ENCODE results near the gene SLC25A18. TPM values are rescaled to one million over a fixed set of nuclear protein-coding genes. Genes with fewer than 3 reads are reported as not detected.

The SLC25A18 gene
- total and polyA plus RNA-seq, 7 donors, result 0.99 to 9.1 (median 4.7) TPM; not detected in 1

DNA sequence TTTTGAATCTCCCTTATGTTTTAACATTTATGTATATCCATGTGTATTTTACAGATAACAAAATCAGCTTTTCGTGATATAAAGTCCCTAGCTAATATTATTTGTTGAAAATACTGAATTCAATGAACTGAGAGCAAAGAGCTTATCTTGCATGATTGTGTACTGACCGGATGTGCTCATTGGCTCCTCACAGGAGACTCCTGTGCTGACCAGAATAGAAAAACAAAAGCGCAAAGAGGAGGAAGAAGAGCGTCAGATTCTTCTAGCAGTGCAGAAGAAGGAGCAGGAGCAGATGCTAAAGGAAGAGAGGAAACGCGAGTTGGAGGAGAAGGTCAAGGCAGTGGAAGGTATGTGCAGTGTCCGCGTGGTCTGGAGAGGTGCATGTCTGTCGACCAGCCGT, 39.4 kb upstream of the SLC25A18 start:
- DNase-seq, result no peak
- intact Hi-C loops (cut with DNase I), result no loop called here
- H3K4me1 ChIP-seq, result no peaks in the 10 kb centered on the region
- no peak overlapping the region for H3K27ac ChIP-seq
- no peaks in the 10 kb centered on the region for H3K36me3 ChIP-seq
- 87 to 92% methylated on average over 10 of the region's 10 CpGs for WGBS, 2 donors
- no peaks in the 10 kb centered on the region for H3K27me3 ChIP-seq
- TF ChIP-seq, protein P1, sequence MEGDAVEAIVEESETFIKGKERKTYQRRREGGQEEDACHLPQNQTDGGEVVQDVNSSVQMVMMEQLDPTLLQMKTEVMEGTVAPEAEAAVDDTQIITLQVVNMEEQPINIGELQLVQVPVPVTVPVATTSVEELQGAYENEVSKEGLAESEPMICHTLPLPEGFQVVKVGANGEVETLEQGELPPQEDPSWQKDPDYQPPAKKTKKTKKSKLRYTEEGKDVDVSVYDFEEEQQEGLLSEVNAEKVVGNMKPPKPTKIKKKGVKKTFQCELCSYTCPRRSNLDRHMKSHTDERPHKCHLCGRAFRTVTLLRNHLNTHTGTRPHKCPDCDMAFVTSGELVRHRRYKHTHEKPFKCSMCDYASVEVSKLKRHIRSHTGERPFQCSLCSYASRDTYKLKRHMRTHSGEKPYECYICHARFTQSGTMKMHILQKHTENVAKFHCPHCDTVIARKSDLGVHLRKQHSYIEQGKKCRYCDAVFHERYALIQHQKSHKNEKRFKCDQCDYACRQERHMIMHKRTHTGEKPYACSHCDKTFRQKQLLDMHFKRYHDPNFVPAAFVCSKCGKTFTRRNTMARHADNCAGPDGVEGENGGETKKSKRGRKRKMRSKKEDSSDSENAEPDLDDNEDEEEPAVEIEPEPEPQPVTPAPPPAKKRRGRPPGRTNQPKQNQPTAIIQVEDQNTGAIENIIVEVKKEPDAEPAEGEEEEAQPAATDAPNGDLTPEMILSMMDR (IDR thresholded peaks at IDR 0.05), result no peak
- no peak for TF ChIP-seq EP300 (IDR thresholded peaks at IDR 0.05)
- no peak for TF ChIP-seq POLR2A (IDR thresholded peaks at IDR 0.05)
- no peak for TF ChIP-seq POLR2AphosphoS5 (IDR thresholded peaks at IDR 0.05)
- no peak overlapping the region for H3K4me3 ChIP-seq
- H3K9me3 ChIP-seq, result no peaks in the 10 kb centered on the region

DNA sequence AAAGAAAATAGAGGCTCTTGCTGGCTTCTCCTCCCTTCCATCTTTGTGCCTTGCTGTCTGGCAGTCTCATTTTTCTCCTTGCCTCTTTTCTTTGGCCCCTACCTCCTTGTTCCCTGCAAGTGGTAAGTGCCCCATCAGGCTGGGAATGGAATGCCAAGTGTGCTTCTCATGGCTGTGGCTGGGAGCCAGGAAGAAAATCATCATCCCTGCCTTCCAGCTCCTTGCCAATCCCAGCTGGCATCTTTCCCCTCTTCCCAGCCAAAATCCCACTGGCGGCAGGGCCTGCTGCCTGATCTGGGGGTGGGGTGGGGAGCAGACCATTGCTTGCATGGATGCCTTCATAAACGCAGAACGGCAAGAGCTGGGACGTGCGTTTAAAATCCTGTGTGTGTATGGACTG, 27.0 kb upstream of the SLC25A18 start:
- DNase-seq, result no peak
- no peak overlapping the region for H3K4me3 ChIP-seq
- no peaks in the 10 kb centered on the region for H3K36me3 ChIP-seq
- H3K9me3 ChIP-seq, result no peaks in the 10 kb centered on the region
- H3K4me1 ChIP-seq, result peaks cover 0 to 12% (median 3%) of the 10 kb centered on the region in 4 donors
- no peaks in the 10 kb centered on the region for H3K27me3 ChIP-seq
- WGBS, 2 donors, result 90 to 94% methylated on average over 5 of the region's 5 CpGs
- H3K27ac ChIP-seq, result no peak overlapping the region
- intact Hi-C loops (cut with DNase I), result no loop called here
- TF ChIP-seq, protein P1 (IDR thresholded peaks at IDR 0.05), result no peak
- TF ChIP-seq POLR2AphosphoS5 (IDR thresholded peaks at IDR 0.05), result no peak
- TF ChIP-seq EP300 (IDR thresholded peaks at IDR 0.05), result no peak
- no peak for TF ChIP-seq POLR2A (IDR thresholded peaks at IDR 0.05)

DNA sequence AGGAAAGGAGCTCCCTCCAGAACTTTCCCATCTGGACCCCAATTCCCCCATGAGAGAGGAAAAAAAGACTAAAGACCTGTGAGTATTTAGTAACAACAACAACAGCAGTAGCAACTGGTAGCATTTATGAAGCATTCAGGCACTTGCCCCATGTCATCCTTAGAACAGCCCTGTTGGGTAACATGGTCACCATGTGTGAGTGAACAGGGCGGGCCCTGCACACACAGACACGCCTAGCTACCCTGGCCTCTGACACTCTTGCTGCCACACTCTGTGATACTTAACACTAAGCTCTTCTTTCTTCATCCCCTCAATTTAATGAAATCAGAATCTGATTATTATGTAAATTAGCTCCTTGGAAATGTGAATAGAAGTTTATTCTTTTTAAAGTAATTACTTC, 26.1 kb upstream of the SLC25A18 start:
- Histone ChIP-seq H3K9me3 (no peaks in the 10 kb centered on the region), H3K27ac (no peak overlapping the region), H3K27me3 (no peaks in the 10 kb centered on the region), H3K4me3 (no peak overlapping the region), H3K36me3 (no peaks in the 10 kb centered on the region), H3K4me1 (peaks cover 0 to 12% (median 3%) of the 10 kb centered on the region in 4 donors)
- WGBS, 2 donors, result 72 to 91% methylated on average over 2 of the region's 2 CpGs
- TF ChIP-seq POLR2AphosphoS5 (IDR thresholded peaks at IDR 0.05), result no peak
- TF ChIP-seq, protein P1 (IDR thresholded peaks at IDR 0.05), result no peak
- TF ChIP-seq POLR2A (IDR thresholded peaks at IDR 0.05), result no peak
- no peak for TF ChIP-seq EP300 (IDR thresholded peaks at IDR 0.05)
- DNase-seq, result no peak
- intact Hi-C loops (cut with DNase I), result no loop called here

DNA sequence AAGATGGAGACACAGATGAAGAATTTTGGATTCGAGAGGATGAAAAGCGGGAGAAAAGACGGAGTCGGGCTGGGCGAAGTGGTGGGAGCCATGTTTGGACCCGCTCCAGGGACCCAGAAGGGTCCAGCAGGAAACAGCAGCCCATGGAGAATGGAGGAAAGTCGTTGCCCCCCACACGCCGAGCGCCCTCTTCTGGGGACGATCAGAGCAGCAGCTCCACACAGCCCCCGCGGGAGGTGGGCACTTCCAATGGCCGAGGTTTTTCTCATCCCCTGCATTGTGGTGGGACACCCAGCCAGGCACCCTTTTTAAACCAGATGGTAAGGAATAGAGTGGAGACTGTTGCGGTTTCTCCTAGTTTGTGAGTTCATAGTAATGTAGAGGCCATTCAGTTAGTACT, 22.8 kb upstream of the SLC25A18 start:
- Histone ChIP-seq H3K4me3 (no peak overlapping the region), H3K27ac (no peak overlapping the region), H3K9me3 (no peaks in the 10 kb centered on the region), H3K27me3 (no peaks in the 10 kb centered on the region), H3K4me1 (peaks cover 0 to 12% (median 3%) of the 10 kb centered on the region in 4 donors), H3K36me3 (no peaks in the 10 kb centered on the region)
- intact Hi-C loops (cut with DNase I), result no loop called here
- WGBS, 2 donors, result 89 to 93% methylated on average over 15 of the region's 15 CpGs
- TF ChIP-seq POLR2AphosphoS5 (IDR thresholded peaks at IDR 0.05) (no peak), EP300 (IDR thresholded peaks at IDR 0.05) (no peak), POLR2A (IDR thresholded peaks at IDR 0.05) (no peak)
- TF ChIP-seq, protein P1 (IDR thresholded peaks at IDR 0.05), result no peak
- no peak for DNase-seq

DNA sequence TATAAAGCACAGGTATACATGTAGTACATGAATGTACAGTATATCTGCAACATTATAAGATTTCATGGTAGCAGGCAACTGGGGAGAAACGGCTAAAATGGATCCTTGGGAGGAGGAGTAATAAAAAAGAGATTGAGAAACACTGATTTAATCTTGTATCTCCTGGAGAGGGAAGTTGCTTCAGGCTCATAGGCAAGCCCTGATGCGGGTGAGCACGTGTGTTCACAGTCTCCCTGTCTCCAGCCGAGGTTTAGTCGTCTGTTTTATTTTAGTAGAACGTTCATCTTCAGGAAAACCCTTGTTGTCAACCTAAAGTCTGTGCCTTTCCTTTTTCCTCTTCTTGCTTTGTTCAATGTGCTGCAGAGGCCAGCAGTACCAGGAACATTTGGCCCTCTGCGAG, 21.8 kb upstream of the SLC25A18 start:
- Histone ChIP-seq H3K4me1 (peaks cover 0 to 5% (median under 1%) of the 10 kb centered on the region in 4 donors), H3K9me3 (no peaks in the 10 kb centered on the region), H3K27me3 (no peaks in the 10 kb centered on the region), H3K36me3 (no peaks in the 10 kb centered on the region), H3K27ac (no peak overlapping the region), H3K4me3 (no peak overlapping the region)
- TF ChIP-seq POLR2A (IDR thresholded peaks at IDR 0.05), result no peak
- TF ChIP-seq POLR2AphosphoS5 (IDR thresholded peaks at IDR 0.05), result no peak
- no peak for TF ChIP-seq EP300 (IDR thresholded peaks at IDR 0.05)
- TF ChIP-seq, protein P1 (IDR thresholded peaks at IDR 0.05), result no peak
- DNase-seq, result no peak
- 79 to 87% methylated on average over 7 of the region's 7 CpGs for WGBS, 2 donors
- intact Hi-C loops (cut with DNase I), result no loop called here
